CD4-positive, alpha-beta T cell treated with Interleukin-4 for 1 hour (primary cell): ENCODE results near the gene SLC66A1.

Experiments used
- DNase-seq, 2 donors: peaks; one replicate each; pipeline ENCODE4 v3.0.0-alpha.2; 2020 to 2022

The SLC66A1 gene

GRCh38 chr1:19365721-19366120 lies 53.6 kb downstream of the SLC66A1 start:
- DNase-seq = no peak

GRCh38 chr1:19366599-19367536 lies 54.7 kb downstream of the SLC66A1 start:
- DNase-seq = no peak

GRCh38 chr1:19367584-19368041 lies 55.5 kb downstream of the SLC66A1 start:
- DNase-seq = no peak

- DNase-seq = no peak
Measured at GRCh38 chr1:19368050-19368449, 55.9 kb downstream of the SLC66A1 start.

- DNase-seq = no peak
Measured at GRCh38 chr1:19368964-19369363, 56.8 kb downstream of the SLC66A1 start.

- no peak for DNase-seq
Measured at GRCh38 chr1:19369396-19370090, 57.4 kb downstream of the SLC66A1 start.

GRCh38 chr1:19370453-19371170 lies 58.5 kb downstream of the SLC66A1 start:
- no peak for DNase-seq

- DNase-seq = no peak
Measured at GRCh38 chr1:19371226-19372135, 59.4 kb downstream of the SLC66A1 start.

GRCh38 chr1:19372136-19372514 lies 60.0 kb downstream of the SLC66A1 start:
- DNase-seq = no peak

- no peak for DNase-seq
Measured at GRCh38 chr1:19372602-19373001, 60.5 kb downstream of the SLC66A1 start.

- DNase-seq = no peak
Measured at GRCh38 chr1:19373211-19374082, 61.3 kb downstream of the SLC66A1 start.

- no peak for DNase-seq
Measured at GRCh38 chr1:19374083-19374801, 62.1 kb downstream of the SLC66A1 start.

- no peak for DNase-seq
Measured at GRCh38 chr1:19374926-19375325, 62.8 kb downstream of the SLC66A1 start.

- DNase-seq = no peak
Measured at GRCh38 chr1:19375631-19376400, 63.7 kb downstream of the SLC66A1 start.

GRCh38 chr1:19376428-19377372 lies 64.6 kb downstream of the SLC66A1 start:
- DNase-seq = no peak

- no peak for DNase-seq
Measured at GRCh38 chr1:19377812-19378718, 65.9 kb downstream of the SLC66A1 start.
